ENCODE data around the gene CSNK1A1L.

CSNK1A1L gene

GRCh38 chr13:37094099-37094498 lies 11.4 kb downstream of the CSNK1A1L start:
- POLR2A ChIA-PET, result no interaction called here
- TF ChIP-seq, protein P1, sequence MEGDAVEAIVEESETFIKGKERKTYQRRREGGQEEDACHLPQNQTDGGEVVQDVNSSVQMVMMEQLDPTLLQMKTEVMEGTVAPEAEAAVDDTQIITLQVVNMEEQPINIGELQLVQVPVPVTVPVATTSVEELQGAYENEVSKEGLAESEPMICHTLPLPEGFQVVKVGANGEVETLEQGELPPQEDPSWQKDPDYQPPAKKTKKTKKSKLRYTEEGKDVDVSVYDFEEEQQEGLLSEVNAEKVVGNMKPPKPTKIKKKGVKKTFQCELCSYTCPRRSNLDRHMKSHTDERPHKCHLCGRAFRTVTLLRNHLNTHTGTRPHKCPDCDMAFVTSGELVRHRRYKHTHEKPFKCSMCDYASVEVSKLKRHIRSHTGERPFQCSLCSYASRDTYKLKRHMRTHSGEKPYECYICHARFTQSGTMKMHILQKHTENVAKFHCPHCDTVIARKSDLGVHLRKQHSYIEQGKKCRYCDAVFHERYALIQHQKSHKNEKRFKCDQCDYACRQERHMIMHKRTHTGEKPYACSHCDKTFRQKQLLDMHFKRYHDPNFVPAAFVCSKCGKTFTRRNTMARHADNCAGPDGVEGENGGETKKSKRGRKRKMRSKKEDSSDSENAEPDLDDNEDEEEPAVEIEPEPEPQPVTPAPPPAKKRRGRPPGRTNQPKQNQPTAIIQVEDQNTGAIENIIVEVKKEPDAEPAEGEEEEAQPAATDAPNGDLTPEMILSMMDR (IDR thresholded peaks at IDR 0.05; ENCODE audit: insufficient read depth, low read length, missing control alignments), result no peak
- CTCF ChIA-PET, result interaction anchor here (1.6 to 1.8 kb wide), 2 partner anchors 18 to 509 kb away, joined by 7 to 9 read pairs; no protein-coding TSS in a partner anchor
- DNase-seq (ENCODE audit: low read depth, low spot score), result no peak
- no peak overlapping the region for H3K4me3 ChIP-seq (ENCODE audit: low read depth, low read length)

GRCh38 chr13:37091835-37092234 lies 13.6 kb downstream of the CSNK1A1L start:
- TF ChIP-seq, protein P1 (IDR thresholded peaks at IDR 0.05; ENCODE audit: insufficient read depth, low read length, missing control alignments), result no peak
- ChIA-PET POLR2A (no interaction called here), CTCF (interaction anchor here (0.8 to 2.4 kb wide), 4 partner anchors 16 to 508 kb away, joined by 3 to 8 read pairs (median 3); no protein-coding TSS in a partner anchor)
- DNase-seq (ENCODE audit: low read depth, low spot score), result no peak
- H3K4me3 ChIP-seq (ENCODE audit: low read depth, low read length), result no peak overlapping the region

- DNase-seq (ENCODE audit: low read depth, low spot score), result no peak
- TF ChIP-seq, protein P1 (IDR thresholded peaks at IDR 0.05; ENCODE audit: insufficient read depth, low read length, missing control alignments), result no peak
- no peak overlapping the region for H3K4me3 ChIP-seq (ENCODE audit: low read depth, low read length)
- ChIA-PET CTCF (interaction anchor here (2.4 kb wide), 1 partner anchor 16 kb away, joined by 8 read pairs; no protein-coding TSS in a partner anchor), POLR2A (no interaction called here)
These were observed 14.6 kb downstream of the CSNK1A1L start for GRCh38 chr13:37090912-37091311.

GRCh38 chr13:37089495-37089894 lies 16.0 kb downstream of the CSNK1A1L start:
- TF ChIP-seq, protein P1 (IDR thresholded peaks at IDR 0.05; ENCODE audit: insufficient read depth, low read length, missing control alignments), result no peak
- POLR2A ChIA-PET, result no interaction called here
- no peak overlapping the region for H3K4me3 ChIP-seq (ENCODE audit: low read depth, low read length)
- CTCF ChIA-PET, result interaction anchor here (0.6 kb wide), 1 partner anchor 15 kb away, joined by 3 read pairs; no protein-coding TSS in a partner anchor
- DNase-seq (ENCODE audit: low read depth, low spot score), result no peak

GRCh38 chr13:37087486-37087885 lies 18.0 kb downstream of the CSNK1A1L start:
- H3K4me3 ChIP-seq (ENCODE audit: low read depth, low read length), result no peak overlapping the region
- no peak for DNase-seq (ENCODE audit: low read depth, low spot score)
- CTCF ChIA-PET, result no interaction called here
- POLR2A ChIA-PET, result no interaction called here
- TF ChIP-seq, protein P1 (IDR thresholded peaks at IDR 0.05; ENCODE audit: insufficient read depth, low read length, missing control alignments), result no peak

- ChIA-PET POLR2A (no interaction called here), CTCF (interaction anchor here (1.2 to 1.6 kb wide), 2 partner anchors 7 to 517 kb away, joined by 3 to 5 read pairs; no protein-coding TSS in a partner anchor)
- no peak for DNase-seq (ENCODE audit: low read depth, low spot score)
- no peak overlapping the region for H3K4me3 ChIP-seq (ENCODE audit: low read depth, low read length)
- TF ChIP-seq, protein P1 (IDR thresholded peaks at IDR 0.05; ENCODE audit: insufficient read depth, low read length, missing control alignments), result no peak
These were observed 19.9 kb downstream of the CSNK1A1L start for GRCh38 chr13:37085606-37086005.

Data from AG04449 (cell line).